HepG2 (cell line): ENCODE data around the gene NRSN2. TPM values are rescaled to one million over a fixed set of nuclear protein-coding genes. Genes with fewer than 3 reads are reported as not detected.
A peak's percentile ranks its signal among the peaks of the same experiment; 100 is the strongest.

Source experiments
- CC2D1A ChIP-seq: sonication (generic); formaldehyde crosslinking; IDR thresholded peaks from 2 replicates; pipeline ENCODE4 v1.8.1; 2023; ENCODE audit warnings: mild to moderate bottlenecking, missing genetic modification reagents
- CREM ChIP-seq, 2 experiments: sonication (generic) in 1 of 2; formaldehyde crosslinking in 1 of 2; IDR thresholded peaks; 2 replicates each; pipeline versions ENCODE4 v1.4.0 to v1.6.1; 2016 to 2020; ENCODE audit warnings: antibody characterized with exemption in 1 of 2, mild to moderate bottlenecking in 1 of 2, missing genetic modification reagents in 1 of 2
- ELF4 ChIP-seq: sonication (generic); formaldehyde crosslinking; IDR thresholded peaks from 2 replicates; pipeline ENCODE4 v1.5.0; 2020; ENCODE audit warnings: missing genetic modification reagents, mild to moderate bottlenecking, moderate library complexity, borderline replicate concordance
- FOXM1 ChIP-seq: sonication (generic); formaldehyde crosslinking; IDR thresholded peaks from 2 replicates; pipeline ENCODE4 v1.5.0; 2020; ENCODE audit warnings: missing genetic modification reagents
- HDAC2 ChIP-seq: sonication (generic); formaldehyde crosslinking; IDR thresholded peaks from 2 replicates; pipeline ENCODE4 v1.4.0; 2020; ENCODE audit warnings: missing genetic modification reagents
- RELA ChIP-seq: sonication (generic); formaldehyde crosslinking; IDR thresholded peaks from 2 replicates; pipeline ENCODE4 v1.4.0; 2020; ENCODE audit warnings: missing genetic modification reagents
- RFX1 ChIP-seq: fragments of 450-650 bp; IDR thresholded peaks from 2 replicates; pipeline ENCODE4 v1.6.1; 2017
- RORA ChIP-seq: sonication (generic); formaldehyde crosslinking; IDR thresholded peaks from 2 replicates; pipeline ENCODE4 v1.5.0; 2020; ENCODE audit warnings: mild to moderate bottlenecking, missing genetic modification reagents, moderate library complexity
- SP1 ChIP-seq, 2 experiments: fragments of 450-650 bp in 1 of 2; sonication (generic) in 1 of 2; formaldehyde crosslinking in 1 of 2; IDR thresholded peaks; 2 replicates each; pipeline versions ENCODE4 v1.4.0 to v1.6.1; 2016 to 2020; ENCODE audit warnings: missing genetic modification reagents in 1 of 2
- SRF ChIP-seq: IDR thresholded peaks from 2 replicates; pipeline ENCODE4 v1.6.1; 2011; ENCODE audit warnings: mild to moderate bottlenecking, low read depth, low read length, moderate library complexity
- SYNCRIP ChIP-seq: fragments of 200-400 bp; formaldehyde crosslinking; IDR thresholded peaks from 2 replicates; pipeline ENCODE4 v1.6.1; 2018; ENCODE audit warnings: mild to moderate bottlenecking, low read depth, low read length; ENCODE audit not compliant: insufficient read depth
- TCF7L2 ChIP-seq: IDR thresholded peaks from 2 replicates; pipeline ENCODE4 v1.6.1; 2011; ENCODE audit warnings: mild to moderate bottlenecking, low read depth, low read length, moderate library complexity
- ZNF331 ChIP-seq: sonication (generic); formaldehyde crosslinking; IDR thresholded peaks from 2 replicates; pipeline ENCODE4 v1.4.0; 2020; ENCODE audit warnings: missing genetic modification reagents
- ZNF34 ChIP-seq: sonication (generic); formaldehyde crosslinking; IDR thresholded peaks from 2 replicates; pipeline ENCODE4 v1.4.0; 2020; ENCODE audit warnings: mild to moderate bottlenecking, missing genetic modification reagents, borderline replicate concordance
- ZNF747 ChIP-seq: sonication (generic); formaldehyde crosslinking; IDR thresholded peaks from 2 replicates; pipeline ENCODE4 v1.8.1; 2023; ENCODE audit warnings: missing genetic modification reagents, mild to moderate bottlenecking, borderline replicate concordance
- polyA plus RNA-seq, 8 experiments: library from polyadenylated mRNA; depleted of rRNA in 3 of 8; stranded (reverse) in 7 of 8; unstranded in 1 of 8; fragments of >200 nt; fragmentation: Illumina TruSeq in 4 of 8; extraction: Trizol in 4 of 8; gene quantifications; 2 replicates each; pipeline versions ENCODE4 v1.2.1 to v1.2.3, GENCODE V29; 2011 to 2016; ENCODE audit warnings: low read depth in 4 of 8, missing spikeins in 1 of 8, mixed read lengths in 1 of 8; ENCODE audit not compliant: insufficient read depth in 1 of 8
- total RNA-seq, 5 experiments: library from RNA; depleted of rRNA; stranded (reverse); fragments of >200 nt; fragmentation: Illumina TruSeq; extraction: Trizol; gene quantifications; 2 replicates each; pipeline ENCODE4 v1.2.3, GENCODE V29; 2016; ENCODE audit warnings: low read depth in 1 of 5
- TF ChIP-seq, protein P1 (sequence below): sonication (generic); formaldehyde crosslinking; IDR thresholded peaks from 2 replicates; pipeline ENCODE4 v1.5.0; 2020; ENCODE audit warnings: missing genetic modification reagents
- TF ChIP-seq, protein P2 (sequence below): sonication (generic); formaldehyde crosslinking; IDR thresholded peaks from 2 replicates; pipeline ENCODE4 v1.4.0; 2020; ENCODE audit warnings: missing genetic modification reagents
- TF ChIP-seq, protein P3 (sequence below): sonication (generic); formaldehyde crosslinking; IDR thresholded peaks from 2 replicates; pipeline ENCODE4 v1.5.0; 2020; ENCODE audit warnings: mild to moderate bottlenecking, missing genetic modification reagents, borderline replicate concordance
- TF ChIP-seq, protein P4 (sequence below): sonication (generic); formaldehyde crosslinking; IDR thresholded peaks from 2 replicates; pipeline ENCODE4 v1.8.1; 2023; ENCODE audit warnings: mild to moderate bottlenecking, missing genetic modification reagents, borderline replicate concordance
- TF ChIP-seq, protein P5 (sequence below), 2 experiments: sonication (generic) in 1 of 2; formaldehyde crosslinking in 1 of 2; IDR thresholded peaks; 2 replicates each; pipeline versions ENCODE4 v1.4.0 to v1.6.1; 2018 to 2020; ENCODE audit warnings: missing genetic modification reagents in 2 of 2, borderline replicate concordance in 1 of 2, low read depth in 1 of 2, mild to moderate bottlenecking in 1 of 2, missing biosample characterization in 1 of 2

The NRSN2 gene
- total and polyA plus RNA-seq, 2 of the 13 experiments (the other 11 are each of a cell fraction or from before 2014, with no cell fraction given) = 32.3 to 49.4 TPM

DNA sequence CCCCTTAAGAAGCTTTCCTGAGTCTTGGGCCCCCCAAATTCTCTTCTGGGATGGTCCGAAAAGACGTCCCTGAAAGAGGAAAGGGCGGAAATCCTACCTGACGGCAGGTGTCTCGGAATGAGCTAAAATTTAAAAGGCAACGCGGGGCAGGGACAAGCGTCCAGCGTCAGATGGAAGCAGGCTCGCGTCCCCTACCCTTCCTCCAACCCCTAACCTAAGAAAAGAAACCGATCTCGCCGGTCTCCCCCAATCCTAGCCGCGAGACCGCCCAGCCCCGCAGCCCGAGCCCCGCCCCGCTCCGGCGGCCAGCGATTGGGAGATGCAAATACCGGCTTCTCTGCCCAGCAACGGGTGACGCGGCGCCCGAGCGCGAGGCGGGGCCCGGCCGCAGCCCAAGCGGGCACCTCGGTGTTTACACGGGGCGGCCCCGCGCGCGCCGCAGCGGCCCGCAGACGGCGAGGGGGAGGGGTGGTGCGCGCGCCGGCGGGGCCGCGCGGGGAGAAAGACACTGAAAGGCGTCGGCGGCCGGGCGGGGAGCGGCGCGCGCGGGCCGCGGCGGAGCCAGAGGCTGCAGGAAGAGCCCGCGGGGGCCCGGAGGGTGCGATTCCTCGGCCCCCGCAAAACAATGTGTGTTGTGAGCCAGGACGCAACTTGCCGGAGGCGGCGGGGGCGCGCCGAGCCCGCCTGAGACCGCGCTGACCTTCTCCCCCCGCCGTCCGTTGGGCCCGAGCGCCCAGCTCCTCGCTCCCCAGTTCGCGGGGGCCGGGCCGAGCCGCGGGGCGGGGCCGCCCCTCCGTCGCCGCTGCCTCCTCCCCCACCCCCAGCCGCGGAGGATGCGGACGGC, 21.6 kb upstream of the NRSN2 start, which contains the start of gene SOX12 (continued):
- no peak for TF ChIP-seq FOXM1 (CRISPR knock-in tag)
- TF ChIP-seq ZNF747 (CRISPR knock-in tag) = no peak; the same call in 1 of the 2 replicates
- TF ChIP-seq ELF4 = 0 out of 2 replicates have a peak, but pooled peaks have one; percentile 42
- TF ChIP-seq CREM (IDR thresholded peaks at IDR 0.05) = peak; percentile 55; the same call in 1 of the 2 replicates
- peak; percentile 69; the same call in 1 of the 2 replicates for TF ChIP-seq CREM (CRISPR knock-in tag; IDR thresholded peaks at IDR 0.05)
- no peak for TF ChIP-seq SP1 (IDR thresholded peaks at IDR 0.05)
- peak; percentile 62 for TF ChIP-seq SP1 (CRISPR knock-in tag; IDR thresholded peaks at IDR 0.05)
- TF ChIP-seq, protein P1, sequence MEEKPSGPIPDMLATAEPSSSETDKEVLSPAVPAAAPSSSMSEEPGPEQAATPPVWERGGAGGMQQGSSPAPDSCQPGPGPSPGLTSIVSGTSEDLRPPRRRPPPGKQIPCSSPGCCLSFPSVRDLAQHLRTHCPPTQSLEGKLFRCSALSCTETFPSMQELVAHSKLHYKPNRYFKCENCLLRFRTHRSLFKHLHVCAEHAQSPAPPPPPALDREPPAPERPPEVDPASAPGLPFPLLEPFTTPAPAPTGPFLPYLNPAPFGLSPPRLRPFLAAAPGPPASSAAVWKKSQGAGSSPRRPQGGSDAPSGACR (CRISPR knock-in tag) = no peak; the same call in 1 of the 2 replicates
- TF ChIP-seq TCF7L2 = no peak
- TF ChIP-seq, protein P2, sequence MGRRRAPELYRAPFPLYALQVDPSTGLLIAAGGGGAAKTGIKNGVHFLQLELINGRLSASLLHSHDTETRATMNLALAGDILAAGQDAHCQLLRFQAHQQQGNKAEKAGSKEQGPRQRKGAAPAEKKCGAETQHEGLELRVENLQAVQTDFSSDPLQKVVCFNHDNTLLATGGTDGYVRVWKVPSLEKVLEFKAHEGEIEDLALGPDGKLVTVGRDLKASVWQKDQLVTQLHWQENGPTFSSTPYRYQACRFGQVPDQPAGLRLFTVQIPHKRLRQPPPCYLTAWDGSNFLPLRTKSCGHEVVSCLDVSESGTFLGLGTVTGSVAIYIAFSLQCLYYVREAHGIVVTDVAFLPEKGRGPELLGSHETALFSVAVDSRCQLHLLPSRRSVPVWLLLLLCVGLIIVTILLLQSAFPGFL (CRISPR knock-in tag) = no peak
- peak; percentile 33; the same call in 1 of the 2 replicates for TF ChIP-seq RELA (CRISPR knock-in tag)
- TF ChIP-seq RFX1 = no peak
- no peak for TF ChIP-seq RORA (CRISPR knock-in tag)
- TF ChIP-seq SYNCRIP = no peak
- TF ChIP-seq, protein P3, sequence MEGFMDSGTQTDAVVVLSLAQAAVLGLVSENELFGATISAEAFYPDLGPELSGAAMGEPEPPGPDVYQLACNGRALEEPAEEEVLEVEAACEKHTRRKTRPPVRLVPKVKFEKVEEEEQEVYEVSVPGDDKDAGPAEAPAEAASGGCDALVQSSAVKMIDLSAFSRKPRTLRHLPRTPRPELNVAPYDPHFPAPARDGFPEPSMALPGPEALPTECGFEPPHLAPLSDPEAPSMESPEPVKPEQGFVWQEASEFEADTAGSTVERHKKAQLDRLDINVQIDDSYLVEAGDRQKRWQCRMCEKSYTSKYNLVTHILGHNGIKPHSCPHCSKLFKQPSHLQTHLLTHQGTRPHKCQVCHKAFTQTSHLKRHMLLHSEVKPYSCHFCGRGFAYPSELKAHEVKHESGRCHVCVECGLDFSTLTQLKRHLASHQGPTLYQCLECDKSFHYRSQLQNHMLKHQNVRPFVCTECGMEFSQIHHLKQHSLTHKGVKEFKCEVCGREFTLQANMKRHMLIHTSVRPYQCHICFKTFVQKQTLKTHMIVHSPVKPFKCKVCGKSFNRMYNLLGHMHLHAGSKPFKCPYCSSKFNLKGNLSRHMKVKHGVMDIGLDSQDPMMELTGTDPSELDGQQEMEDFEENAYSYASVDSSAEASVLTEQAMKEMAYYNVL (CRISPR knock-in tag) = no peak
- 0 out of 2 replicates have a peak, but pooled peaks have one; percentile 11 for TF ChIP-seq HDAC2 (CRISPR knock-in tag)
- TF ChIP-seq SRF = no peak
- peak; percentile 16; the same call in 1 of the 2 replicates for TF ChIP-seq ZNF331 (CRISPR knock-in tag)
- TF ChIP-seq, protein P4, sequence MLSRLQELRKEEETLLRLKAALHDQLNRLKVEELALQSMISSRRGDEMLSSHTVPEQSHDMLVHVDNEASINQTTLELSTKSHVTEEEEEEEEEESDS (CRISPR knock-in tag) = peak; percentile 35; the same call in 1 of the 2 replicates
- no peak for TF ChIP-seq CC2D1A (CRISPR knock-in tag)
- TF ChIP-seq, protein P5, sequence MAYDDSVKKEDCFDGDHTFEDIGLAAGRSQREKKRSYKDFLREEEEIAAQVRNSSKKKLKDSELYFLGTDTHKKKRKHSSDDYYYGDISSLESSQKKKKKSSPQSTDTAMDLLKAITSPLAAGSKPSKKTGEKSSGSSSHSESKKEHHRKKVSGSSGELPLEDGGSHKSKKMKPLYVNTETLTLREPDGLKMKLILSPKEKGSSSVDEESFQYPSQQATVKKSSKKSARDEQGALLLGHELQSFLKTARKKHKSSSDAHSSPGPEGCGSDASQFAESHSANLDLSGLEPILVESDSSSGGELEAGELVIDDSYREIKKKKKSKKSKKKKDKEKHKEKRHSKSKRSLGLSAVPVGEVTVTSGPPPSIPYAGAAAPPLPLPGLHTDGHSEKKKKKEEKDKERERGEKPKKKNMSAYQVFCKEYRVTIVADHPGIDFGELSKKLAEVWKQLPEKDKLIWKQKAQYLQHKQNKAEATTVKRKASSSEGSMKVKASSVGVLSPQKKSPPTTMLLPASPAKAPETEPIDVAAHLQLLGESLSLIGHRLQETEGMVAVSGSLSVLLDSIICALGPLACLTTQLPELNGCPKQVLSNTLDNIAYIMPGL (CRISPR knock-in tag; IDR thresholded peaks at IDR 0.05; ENCODE audit: borderline replicate concordance in 1 of 2, low read depth in 1 of 2) = peak in 1 of 2 experiments; percentile 19; a peak in 3 of 4 replicates
- no peak for TF ChIP-seq ZNF34 (CRISPR knock-in tag)
